ENCODE data around the gene COX17.

- no peak for TF ChIP-seq CTCF (IDR thresholded peaks at IDR 0.05 in 8 of 11, conservative IDR thresholded peaks at IDR 0.05 in 3 of 11)
- TF ChIP-seq POLR2AphosphoS5 (IDR thresholded peaks at IDR 0.05), result no peak
- no peak for TF ChIP-seq POLR2A (IDR thresholded peaks at IDR 0.05)
Measured at GRCh38 chr3:119664370-119664769, 12.8 kb downstream of the COX17 start.

Measured in spleen (tissue), 7 donors.